ENCODE results near the gene MAP6.
"Not testable (repeated sequence)": the region's sequence is repeated elsewhere in the genome, so short reads cannot be mapped to it uniquely, and the experiment has no call there.

MAP6 gene

DNA sequence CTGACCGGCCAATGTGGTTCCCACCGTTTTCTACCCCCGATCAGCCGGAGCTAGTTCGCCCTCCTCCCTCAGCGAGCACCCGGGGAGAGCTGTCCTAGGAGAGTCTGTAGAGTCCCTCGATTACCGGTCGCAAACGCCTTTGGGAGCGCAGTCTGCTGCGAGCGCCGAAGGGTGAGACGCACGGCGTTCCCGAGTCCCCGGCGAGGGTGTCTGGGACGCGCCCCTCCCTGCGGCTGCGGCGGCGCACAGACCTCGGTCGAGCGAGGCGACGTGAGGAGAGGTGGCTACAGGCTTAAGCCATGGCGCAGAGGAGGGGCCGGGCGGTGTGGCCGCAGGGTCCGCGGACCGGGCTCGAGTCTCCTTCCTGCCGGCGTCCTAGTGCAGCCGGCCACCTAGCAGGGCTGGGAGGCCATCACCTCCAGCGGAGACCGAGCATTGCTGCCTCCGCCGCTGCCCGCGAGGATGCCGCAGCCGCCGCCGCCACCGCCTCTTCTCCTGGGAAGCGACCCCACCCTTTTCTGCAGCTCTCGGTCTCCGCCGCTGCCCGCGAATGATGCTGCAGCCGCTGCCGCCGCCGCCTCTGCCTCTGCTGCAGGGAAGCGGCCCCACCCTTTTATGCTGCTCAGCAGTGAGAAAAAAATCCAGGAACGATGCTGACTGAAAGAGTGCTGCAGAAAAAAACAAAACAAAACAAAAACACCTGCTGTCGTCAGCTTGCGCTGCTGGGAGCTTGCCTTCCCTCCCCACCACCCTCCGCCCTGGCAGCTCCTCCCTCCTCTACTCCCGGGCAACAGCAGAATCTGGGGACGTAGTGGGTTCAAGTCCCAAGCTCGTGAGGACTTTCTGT, at the start of gene MAP6:
Gene MAP6 (minus strand): TSS at position 588 of the 847 bp plus-strand sequence. CDS start 669 bp downstream, outside the sequence.
- peak; percentile 22 for DNase-seq (ENCODE audit: low spot score)

DNA sequence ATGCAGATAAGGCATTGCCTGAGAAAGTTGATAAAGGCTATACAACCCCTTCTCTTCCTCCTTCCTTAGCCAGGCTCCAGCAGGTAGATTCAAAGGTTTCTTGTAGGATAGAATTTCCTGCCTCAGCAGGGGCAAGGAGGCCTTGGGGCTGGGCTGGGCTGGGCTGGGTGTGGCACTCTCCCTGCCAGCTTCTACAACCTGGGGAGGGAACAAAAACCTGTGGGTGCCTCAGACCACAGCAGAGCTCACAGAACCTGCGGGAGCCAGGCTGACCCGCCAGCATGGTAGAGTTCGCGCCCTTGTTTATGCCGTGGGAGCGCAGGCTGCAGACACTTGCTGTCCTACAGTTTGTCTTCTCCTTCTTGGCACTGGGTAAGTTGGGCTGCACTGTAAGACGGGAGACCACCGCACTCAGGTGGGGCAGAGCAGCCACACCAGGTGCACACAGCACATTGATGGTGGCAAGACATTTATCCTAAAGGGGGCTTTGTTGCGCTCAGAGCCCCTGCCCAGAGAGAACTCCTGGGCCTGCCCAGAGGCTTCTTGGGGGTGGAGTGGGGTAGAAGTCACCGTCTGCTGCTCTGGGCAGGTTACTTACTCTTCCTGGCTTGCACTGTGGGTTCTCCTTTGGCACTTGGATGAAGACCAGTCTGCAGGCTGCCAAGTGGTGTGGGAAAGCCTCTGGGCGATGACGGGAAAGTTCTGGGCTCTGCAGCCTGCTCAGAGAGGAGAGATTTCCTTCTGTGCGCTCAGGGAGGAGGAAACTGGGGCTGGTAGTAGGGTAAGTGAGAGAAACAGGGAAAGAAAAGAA, 49.0 kb upstream of the MAP6 start, which contains the start of gene MOGAT2:
Gene MOGAT2 (plus strand): TSS at position 231 of the 811 bp plus-strand sequence. CDS start 51 bp downstream, at position 282.
- DNase-seq (ENCODE audit: low spot score), result no peak

DNA sequence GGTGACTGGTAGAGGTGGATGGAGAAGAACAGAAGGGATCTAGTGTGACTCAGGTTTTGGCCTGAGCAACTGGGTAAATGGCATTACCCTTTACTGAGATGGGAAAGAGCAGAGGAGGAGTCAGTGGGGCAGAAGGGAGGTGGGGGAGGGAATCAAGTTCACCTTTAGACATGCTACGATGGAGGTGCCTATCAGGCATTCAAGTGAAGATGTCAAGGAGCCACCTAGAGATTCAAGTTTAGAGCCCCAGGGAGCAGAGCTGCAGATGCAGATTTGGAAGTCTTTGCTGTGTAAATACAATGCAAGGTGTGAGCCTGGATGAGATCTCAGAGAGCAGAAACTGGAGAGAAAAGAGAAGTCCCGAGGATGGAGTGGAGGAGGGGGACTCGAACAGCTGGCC, 47.8 kb upstream of the MAP6 start:
- DNase-seq (ENCODE audit: low spot score), result no peak

DNA sequence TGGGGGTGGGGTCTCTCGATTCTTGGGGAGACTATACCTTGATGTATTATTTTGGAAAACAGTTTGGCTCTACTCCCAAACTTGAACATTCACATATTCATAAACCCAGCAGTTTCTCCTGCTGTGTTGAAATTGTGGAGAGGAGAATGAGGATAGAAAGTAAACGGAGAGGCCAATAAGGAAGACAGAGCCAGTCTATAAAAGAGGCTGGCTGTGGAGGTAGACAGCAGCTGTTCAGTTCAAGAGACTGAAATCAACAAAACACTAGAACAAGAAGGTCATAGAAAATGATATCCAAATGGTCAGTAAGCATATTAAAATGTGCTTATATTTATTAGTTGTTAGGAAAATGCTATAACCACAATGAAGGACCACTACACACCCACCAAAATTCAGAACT, 46.9 kb upstream of the MAP6 start:
- DNase-seq (ENCODE audit: low spot score), result no peak

DNA sequence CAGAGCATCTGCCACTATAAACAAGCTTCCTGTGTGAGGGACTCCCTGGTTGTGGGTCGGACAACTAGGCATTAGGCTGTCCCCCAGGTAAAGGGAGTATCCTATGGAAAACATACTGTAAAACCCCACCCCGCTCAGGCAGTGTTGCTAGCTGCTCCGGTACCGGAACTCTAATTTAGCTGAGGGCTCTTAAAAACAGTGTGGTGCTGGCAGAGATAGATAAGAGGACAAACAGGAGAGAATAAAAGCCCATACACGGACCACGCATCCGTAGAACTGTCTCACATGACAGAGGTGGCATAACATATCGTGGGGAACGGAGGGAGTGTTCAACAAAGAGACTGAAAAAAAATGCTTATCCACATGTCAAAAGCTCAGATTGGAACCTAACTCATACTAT, 45.4 kb upstream of the MAP6 start:
- no peak for DNase-seq (ENCODE audit: low spot score)

DNA sequence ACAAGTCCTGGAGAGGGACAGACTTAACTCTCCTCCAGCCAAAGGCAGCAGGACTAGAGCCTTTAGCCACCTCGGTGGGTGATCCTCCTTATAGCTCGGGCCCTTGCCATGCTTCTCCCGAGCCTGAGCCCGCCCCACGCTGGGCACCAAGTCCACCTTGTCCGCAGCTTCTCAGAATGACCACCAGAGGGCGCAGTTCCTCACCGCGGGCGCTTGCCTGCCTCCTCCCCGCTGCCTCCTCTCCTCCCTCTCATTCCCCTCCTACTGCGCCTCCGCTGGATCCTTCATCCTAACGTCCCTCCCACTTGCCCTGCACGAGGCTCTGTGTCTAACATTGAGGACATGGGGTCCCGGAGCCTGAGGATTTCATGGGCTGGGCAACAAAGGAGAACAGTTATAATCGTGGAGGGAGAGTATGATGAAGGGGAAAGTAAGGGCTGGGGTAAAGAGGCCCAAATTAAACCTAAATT, 37.5 kb upstream of the MAP6 start:
- peak; percentile 78 for DNase-seq (ENCODE audit: low spot score)

DNA sequence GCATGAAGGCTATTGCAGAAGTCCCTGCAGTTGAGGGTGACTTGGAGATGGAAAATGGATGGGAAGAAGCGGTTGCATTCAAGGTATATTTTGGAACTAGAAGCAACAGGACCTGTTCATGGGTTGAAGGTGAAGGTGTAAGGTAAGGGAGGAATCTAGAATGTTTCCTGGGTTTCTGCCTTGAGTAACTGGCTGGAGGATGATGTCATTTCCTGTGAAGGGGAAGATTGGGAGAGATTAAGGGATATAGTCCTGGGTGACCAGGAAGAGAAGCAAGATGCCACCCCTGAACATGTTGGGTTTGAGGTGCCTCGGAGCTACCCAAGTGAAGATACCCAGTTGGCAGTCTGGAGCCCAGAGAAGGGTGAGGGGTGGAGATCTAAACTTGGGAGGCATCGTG, 36.7 kb upstream of the MAP6 start:
- no peak for DNase-seq (ENCODE audit: low spot score)

DNA sequence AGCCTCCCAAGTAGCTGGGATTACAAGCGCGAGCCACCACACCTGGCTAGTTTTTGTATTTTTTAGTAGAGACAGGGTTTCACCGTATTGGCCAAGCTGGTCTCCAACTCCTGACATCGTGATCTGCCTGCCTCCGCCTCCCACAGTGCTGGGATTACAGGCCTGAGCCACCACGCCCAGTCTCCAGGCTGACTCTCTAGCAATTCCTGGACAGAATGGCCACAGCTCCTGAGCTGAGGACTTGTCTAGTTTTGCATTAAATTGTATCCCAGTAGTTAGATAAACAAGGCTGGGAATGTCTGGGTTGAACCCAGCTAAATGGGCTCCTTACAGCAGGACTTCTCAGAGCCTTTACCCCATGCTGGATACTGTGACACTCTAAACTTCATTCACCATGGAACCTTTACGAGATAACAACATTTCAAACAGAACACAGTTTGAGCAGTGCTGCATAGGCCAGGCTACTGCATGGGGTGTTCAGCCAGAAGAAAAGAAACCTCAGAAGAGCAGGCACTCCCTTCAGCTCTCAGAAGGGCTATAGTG, 34.9 kb upstream of the MAP6 start:
- no peak for DNase-seq (ENCODE audit: low spot score)

DNA sequence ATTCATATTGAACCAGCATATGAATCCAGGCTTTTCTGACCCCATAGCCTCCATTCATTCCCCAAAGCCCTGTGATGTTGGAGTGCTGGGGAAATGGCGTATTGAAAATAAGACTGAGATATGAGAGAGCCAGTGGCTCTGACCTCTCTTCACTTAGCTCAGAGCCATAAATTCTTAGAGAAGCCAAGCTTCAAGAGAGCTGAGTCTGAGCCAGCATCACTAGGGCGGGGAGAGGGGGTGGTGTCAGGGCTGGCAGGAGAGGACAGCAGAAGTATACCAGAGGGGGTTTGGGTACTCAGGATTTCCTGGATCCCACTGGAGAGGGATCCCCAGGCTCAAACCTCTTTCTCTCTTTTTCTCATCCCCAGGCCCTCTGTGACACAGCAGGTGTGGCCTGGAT, 32.1 kb upstream of the MAP6 start:
- no peak for DNase-seq (ENCODE audit: low spot score)

DNA sequence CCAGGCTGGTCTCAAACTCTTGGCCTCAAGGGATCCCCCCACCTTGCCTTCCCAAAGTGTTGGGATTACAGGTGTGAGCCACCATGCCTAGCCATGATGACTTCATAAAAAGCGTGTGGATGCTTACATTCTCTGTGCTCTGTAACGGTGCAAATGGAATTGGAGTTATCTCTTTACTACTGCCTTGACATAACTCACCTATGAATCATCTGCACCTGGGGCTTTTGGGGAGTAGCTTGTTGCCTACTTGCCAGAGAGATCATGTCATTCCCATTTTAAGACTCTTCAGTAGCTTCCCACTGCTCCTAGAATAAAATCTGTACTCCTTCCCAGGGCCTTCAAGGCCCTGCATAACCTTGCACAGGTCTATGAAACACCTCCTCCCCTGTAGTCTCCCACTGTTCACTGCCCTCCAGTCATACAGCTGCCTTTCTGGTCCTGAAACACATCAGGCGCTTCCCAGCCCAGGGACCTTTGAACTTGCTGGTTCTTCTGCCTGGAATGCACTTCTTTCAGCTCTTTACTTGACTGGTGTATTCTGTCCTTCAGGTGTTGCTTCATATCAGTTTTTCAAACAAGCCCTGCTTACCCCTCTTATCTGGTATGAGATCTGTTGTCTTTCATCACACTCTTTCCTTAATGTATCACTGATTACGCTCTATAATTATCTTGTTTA, 29.2 kb upstream of the MAP6 start:
- no peak for DNase-seq (ENCODE audit: low spot score)

DNA sequence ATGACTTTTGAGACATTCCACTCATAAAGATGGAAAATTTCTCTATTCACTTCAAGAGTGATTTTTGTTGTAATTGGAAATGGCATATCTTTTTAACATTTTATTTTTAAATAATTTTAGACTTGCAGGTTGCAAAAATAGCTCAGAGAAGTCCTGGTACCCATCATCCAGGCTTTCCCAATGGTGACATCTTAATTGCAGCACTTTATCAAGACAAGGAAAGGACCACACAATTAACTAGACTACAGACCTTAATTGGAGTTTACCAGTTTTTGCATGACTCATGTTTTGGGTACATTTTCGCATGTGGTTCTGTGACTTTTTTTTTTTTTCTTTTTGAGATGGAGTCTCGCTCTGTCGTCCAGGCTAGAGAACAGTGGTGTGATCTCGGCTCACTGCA, 23.0 kb upstream of the MAP6 start:
- no peak for DNase-seq (ENCODE audit: low spot score)

DNA sequence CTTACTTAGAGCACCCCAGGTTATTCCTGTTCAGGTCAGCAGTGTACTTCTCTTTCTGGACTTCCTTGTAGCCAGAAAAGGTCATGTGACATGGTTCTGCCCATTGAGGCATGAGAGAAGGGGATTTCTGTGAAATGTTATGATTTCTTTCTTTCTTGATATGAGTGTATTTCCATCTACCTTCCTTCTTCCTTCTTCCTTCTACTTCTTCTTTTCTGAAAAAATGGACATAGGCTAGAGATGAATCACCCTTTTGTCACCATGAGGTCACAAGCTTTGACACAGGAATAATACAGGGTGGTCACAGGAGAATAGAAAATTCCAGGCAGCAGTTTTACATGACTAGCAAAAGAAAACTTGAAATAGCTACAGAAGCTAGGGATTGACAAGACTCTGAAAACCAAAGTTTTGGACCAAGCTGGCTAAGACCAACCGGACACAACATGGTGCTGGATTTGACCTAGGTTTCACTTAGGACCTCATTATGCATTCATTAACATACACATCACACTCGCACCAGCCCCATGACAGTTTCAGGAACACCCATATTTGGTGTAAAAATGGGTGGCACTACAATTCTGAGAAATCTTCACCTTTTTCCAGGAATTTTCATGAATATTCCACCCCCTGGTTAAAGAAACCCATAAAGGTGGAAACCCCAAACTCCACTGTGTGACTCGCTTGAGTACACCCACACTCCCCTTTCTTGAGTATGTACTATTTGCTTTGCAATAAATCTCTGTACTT, 21.2 kb upstream of the MAP6 start:
- DNase-seq (ENCODE audit: low spot score), result no peak

DNA sequence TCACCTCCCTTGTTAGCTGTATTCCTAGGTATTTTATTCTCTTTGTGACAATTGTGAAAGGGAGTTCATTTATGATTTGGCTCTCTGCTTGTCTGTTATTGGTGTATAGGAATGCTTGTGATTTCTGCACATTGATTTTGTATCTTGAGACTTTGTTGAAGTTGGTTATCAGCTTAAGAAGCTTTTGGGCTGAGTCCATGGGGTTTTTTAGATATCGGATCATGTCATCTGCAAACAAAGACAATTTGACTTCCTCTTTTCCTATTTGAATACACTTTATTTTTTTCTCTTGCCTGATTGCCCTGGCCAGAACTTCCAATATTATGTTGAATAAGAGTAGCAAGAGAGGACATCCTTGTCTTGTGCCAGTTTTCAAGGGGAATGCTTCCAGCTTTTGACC, 15.0 kb upstream of the MAP6 start:
- DNase-seq (ENCODE audit: low spot score), result not testable (repeated sequence)

DNA sequence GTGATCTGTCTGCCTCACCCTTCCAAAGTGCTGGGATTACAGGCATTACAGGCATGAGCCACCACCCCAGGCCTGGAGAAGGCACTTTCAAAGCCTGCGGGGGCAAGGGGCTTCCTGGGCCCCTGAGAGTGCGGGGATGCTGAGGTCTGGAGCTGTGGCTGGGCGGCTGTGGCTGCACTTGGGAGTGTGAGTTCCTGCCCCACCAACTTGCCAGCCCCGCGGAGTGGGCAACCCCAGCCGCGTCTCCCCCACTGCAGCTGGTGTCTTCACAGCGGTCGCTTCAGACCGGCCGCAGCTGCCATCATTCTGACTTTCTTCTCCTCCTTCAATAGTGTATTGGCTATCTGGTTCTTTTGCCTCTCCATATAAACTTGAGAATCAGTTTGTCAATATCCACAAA, 10.7 kb upstream of the MAP6 start:
- DNase-seq (ENCODE audit: low spot score), result no peak

DNA sequence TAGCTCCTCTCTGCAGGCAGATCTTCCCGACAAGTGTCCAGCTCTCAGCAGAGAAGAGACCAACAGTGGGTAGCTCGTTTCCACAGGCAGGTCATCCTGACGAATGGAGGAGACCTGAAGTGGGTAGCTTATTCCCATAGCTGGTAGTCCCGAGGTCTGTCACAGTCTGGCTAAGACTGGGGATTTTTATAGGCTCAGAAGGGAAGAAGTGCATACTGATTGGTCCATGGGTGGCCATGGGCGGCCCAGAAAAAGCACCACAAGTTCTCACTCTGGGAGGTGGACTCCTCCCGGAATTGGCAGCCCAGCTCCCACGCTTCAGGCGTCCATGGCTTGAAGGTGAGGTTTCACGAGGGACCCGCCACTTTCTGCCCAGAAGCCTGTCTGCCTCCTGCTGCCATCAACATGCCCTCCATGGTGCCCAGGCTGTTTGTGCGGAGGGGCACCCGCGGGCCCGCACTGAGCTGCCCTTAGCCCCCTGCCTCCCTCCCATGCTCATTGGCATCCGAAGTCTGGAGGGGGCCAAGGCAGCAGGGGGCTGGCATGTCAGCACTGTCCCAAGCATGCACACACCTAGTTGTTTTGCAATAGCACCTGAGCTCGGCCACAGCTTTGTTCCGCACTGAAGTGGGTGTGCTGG, 9.9 kb upstream of the MAP6 start:
- no peak for DNase-seq (ENCODE audit: low spot score)

DNA sequence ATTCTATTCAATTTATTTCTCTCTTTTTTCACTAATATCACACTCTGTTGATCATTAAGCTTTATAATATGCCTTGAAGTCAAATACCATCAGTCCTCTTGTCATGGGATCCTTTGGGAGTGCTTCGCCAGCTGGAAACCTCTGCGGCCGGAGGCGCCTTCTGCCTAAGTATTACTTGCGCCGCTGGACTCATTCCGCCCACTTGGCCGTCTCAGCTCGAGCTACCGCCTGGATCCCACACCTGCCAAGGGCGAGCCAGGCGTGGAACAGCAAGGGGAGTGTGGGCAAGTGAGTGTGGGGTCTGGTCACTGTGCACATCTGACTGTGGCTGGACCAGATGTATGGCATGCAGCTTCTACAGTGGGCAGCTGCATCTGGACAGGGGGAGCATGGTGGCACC, 9.1 kb upstream of the MAP6 start:
- DNase-seq (ENCODE audit: low spot score), result no peak

DNA sequence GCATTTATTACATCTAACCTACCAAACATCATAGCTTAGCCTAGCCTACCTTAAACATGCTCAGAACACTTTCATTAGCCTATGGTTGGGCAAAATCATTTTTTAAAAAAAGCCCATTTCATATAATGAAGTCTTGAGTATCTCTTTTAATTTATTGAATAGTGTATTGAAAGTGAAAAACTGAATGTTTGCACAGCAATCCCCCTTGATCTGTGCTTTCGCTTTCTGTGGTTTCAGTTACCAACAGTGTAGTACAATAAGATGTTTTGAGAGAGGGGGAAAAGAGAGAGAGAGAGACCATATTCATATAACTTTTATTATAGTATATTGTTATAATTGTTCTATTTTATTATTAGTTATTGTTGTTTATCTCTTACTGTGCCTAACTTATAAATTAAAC, 8.4 kb upstream of the MAP6 start:
- DNase-seq (ENCODE audit: low spot score), result no peak

DNA sequence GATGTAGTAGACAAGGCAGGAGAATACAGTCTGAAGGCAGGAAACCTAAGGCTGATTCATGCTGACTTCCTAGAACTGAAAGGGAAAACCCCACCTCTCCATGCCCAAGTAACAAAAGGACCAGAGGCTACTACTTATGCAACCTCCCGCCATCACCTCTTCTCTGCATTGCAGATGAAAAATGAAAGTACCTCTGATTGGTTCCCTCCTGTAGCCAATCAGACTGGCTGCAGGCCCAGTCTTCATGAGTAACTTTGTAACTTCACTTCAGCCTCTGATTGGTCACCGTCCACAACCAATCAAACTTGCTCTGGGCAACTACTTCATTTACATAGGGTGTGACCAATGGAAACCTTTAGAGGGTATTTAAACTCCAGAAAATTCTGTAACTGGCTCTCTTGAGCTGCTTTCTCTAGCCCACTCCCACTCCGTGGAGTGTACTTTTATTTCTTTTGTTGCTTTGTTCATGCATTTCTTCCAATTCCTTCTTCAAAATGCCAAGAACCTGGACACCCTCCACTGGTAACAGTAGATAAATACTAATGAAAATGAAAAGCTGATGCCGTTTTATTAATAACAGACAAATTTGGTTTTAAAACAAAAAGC, 5.2 kb upstream of the MAP6 start:
- DNase-seq (ENCODE audit: low spot score), result no peak

DNA sequence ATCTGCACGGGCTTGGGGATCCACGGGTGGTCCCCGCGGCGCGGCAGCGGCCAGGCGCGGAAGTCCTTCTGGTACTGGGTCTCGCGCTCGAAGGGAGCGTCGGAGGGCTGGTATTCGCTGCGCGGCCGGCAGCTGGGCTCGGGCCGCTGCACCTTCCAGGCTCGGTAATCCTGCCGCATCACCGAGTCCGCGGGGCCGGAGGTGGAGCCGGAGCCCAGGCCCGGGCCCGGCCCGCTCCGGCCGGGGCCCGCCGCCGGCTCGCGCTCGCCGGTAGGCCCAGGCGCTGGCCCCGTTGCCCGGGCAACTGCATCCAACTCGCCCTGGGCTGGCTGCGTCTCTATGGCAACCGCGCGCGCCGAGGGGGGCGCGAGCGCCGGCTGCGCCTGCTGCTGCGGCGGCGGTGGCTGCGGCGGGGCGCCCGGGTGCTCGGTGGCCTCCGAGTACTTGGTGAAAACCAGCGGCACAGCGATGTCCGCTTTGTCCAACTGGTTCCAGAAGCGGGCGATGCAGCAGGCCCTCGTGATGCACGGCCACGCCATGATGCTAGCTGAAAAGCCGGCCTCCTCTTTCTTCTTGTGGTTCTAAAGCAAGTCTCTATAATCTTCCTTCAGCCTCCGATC, 897 bp downstream of the MAP6 start:
- peak; percentile 46 for DNase-seq (ENCODE audit: low spot score)

DNA sequence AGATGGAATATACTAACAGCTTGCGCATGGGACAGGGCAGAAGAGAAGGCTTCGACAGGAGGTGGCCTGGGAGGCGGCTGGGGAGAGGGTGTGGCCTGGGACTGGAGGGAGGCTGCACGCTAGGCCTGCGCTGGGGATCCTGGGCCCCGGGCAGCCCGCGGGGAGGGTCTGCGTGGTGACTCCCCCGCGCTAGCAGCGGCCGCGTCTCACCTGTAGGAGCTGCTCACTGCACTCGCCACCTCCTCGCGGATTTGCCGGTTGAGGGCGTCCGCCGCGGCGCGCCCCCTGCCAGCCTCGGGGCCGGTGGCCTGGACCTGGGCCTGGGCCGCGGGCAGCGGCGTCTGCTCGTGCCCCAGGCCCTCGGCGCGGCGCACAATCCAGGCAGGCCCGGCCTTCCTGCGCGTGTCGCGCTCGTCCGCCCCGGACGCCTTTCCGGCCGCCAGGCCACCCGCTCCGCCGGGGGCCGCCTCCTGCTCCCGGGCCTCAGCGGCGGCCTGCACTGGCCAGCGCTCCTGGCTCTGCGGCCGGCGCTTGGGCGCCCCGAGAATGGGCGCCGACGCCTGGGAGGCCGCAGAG, 1.5 kb downstream of the MAP6 start:
- peak; percentile 32 for DNase-seq (ENCODE audit: low spot score)
